ENCODE measurements around the gene KNDC1. TPM values are rescaled to one million over a fixed set of nuclear protein-coding genes. Genes with fewer than 3 reads are reported as not detected.
"Not testable (repeated sequence)": the region's sequence is repeated elsewhere in the genome, so short reads cannot be mapped to it uniquely, and the experiment has no call there.

KNDC1 gene
- total RNA-seq, 1 donor from 2014 or later, result 10.3 TPM

GRCh38 chr10:133263674-133264073 is 103.7 kb downstream of the KNDC1 start:
- no peaks in the 10 kb centered on the region for H3K36me3 ChIP-seq
- peaks cover 43% of the 10 kb centered on the region for H3K4me1 ChIP-seq
- no peak for DNase-seq
- H3K27me3 ChIP-seq (ENCODE audit: low read depth), result no peaks in the 10 kb centered on the region
- H3K27ac ChIP-seq, result no peak overlapping the region
- ATAC-seq, result no peak
- no peak overlapping the region for H3K4me3 ChIP-seq
- TF ChIP-seq CTCF (IDR thresholded peaks at IDR 0.05), result no peak
- intact Hi-C loops (cut with DNase I), result no loop called here
- H3K9me3 ChIP-seq, result no peaks in the 10 kb centered on the region

GRCh38 chr10:133264461-133264860 is 104.4 kb downstream of the KNDC1 start:
- ATAC-seq (no peak), DNase-seq (no peak)
- intact Hi-C loops (cut with DNase I), result no loop called here
- TF ChIP-seq CTCF (IDR thresholded peaks at IDR 0.05), result no peak
- H3K9me3 ChIP-seq, result no peaks in the 10 kb centered on the region
- no peaks in the 10 kb centered on the region for H3K27me3 ChIP-seq (ENCODE audit: low read depth)
- H3K4me3 ChIP-seq, result no peak overlapping the region
- H3K36me3 ChIP-seq, result peaks cover 8% of the 10 kb centered on the region
- H3K4me1 ChIP-seq, result peaks cover 36% of the 10 kb centered on the region
- no peak overlapping the region for H3K27ac ChIP-seq

GRCh38 chr10:133265052-133265451 is 105.0 kb downstream of the KNDC1 start:
- Histone ChIP-seq H3K4me1 (peaks cover 30% of the 10 kb centered on the region), H3K36me3 (peaks cover 13% of the 10 kb centered on the region)
- H3K9me3 ChIP-seq; H3K27ac ChIP-seq; DNase-seq; intact Hi-C loops (cut with DNase I); H3K4me3 ChIP-seq; H3K27me3 ChIP-seq (ENCODE audit: low read depth); ATAC-seq: not testable (repeated sequence)

DNA sequence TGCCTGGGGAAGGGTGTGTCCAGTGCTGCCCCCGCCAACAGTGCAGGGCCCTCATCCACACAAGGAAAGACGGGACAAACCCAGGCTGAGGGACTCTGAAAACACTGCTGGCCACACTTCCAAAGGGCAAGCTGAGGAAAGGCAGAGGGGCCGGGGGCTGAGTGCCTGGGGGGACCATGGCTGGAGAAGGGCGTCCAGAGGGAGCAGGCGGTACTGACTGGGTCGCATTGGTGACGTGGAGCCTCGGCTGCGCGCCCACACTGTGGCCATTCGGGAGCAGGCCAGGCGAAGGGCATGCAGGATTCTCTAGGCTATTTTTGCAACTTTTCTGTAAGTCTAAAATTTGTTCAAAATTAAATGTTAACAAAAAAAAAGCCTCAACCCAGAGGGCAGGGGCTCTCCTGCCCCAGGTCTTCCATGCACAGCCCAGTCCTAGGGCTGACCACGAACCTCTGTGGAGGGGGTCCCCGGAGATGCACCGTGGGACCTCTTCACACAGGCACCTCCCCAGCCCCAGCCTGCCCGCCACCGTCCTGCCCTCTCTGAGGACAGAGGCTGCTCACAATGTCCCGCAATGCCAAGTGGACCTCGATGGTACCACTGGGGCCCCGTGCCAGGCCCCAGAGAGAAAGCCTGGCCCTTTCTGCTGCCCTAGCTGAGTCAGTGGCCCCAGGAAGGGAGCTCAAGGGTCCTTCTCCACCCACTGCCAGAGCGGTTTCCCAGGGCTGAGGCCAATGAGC is 106.2 kb downstream of the KNDC1 start:
- Histone ChIP-seq H3K36me3 (peaks cover 21% of the 10 kb centered on the region), H3K4me3 (no peak overlapping the region), H3K27ac (no peak overlapping the region), H3K27me3 (ENCODE audit: low read depth) (no peaks in the 10 kb centered on the region), H3K9me3 (no peaks in the 10 kb centered on the region), H3K4me1 (peaks cover 20% of the 10 kb centered on the region)
- DNase-seq (no peak), ATAC-seq (no peak)
- no peak for TF ChIP-seq CTCF (IDR thresholded peaks at IDR 0.05)
- intact Hi-C loops (cut with DNase I), result no loop called here

DNA sequence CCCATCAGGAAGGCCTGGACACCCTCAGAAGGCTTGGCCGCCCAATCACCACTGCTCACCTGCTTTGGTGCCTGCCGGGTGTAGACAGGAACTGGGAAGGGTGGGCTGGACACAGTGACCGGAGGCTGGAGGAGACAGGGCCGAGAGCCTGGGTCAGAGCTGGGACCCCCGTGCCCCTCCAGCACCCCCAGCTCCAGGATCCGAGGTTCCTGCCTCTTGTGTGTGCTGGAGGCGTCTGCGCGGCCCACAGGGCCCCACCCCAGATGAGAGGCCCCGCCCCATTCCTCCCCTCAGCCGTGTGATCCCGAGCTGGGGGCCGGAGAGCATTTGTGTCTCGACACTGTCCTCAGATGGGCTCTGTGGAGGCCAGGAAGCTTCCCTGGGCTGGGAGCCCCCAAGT is 107.3 kb downstream of the KNDC1 start:
- Histone ChIP-seq H3K27ac (no peak overlapping the region), H3K27me3 (ENCODE audit: low read depth) (no peaks in the 10 kb centered on the region), H3K4me3 (no peak overlapping the region), H3K36me3 (peaks cover 21% of the 10 kb centered on the region), H3K9me3 (no peaks in the 10 kb centered on the region), H3K4me1 (peaks cover 15% of the 10 kb centered on the region)
- no peak for ATAC-seq
- TF ChIP-seq CTCF (IDR thresholded peaks at IDR 0.05), result no peak
- no peak for DNase-seq
- intact Hi-C loops (cut with DNase I), result no loop called here

DNA sequence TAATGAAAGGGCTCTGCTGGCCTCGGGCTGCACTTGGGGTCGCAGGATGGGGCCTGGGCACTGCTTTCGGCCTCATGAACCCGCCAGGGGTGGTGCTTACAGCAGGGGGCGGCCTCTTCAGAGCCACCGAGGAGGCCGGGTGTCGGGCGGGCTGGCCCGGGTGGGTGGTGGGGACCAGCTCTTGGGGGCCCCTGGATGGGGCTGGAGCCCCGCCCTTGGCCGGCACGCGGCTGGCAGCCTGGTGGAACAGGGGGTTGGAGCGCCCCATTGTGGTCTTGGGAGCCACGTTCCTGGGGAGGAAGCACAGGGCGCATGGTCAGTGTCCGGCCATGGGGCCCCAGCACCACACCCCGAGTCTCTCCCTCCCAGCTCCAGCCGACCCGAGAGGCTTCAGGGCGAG is 107.8 kb downstream of the KNDC1 start:
- H3K36me3 ChIP-seq, result peaks cover 21% of the 10 kb centered on the region
- intact Hi-C loops (cut with DNase I), result no loop called here
- H3K9me3 ChIP-seq, result no peaks in the 10 kb centered on the region
- no peaks in the 10 kb centered on the region for H3K27me3 ChIP-seq (ENCODE audit: low read depth)
- ATAC-seq, result no peak
- H3K4me1 ChIP-seq, result peaks cover 10% of the 10 kb centered on the region
- H3K27ac ChIP-seq, result no peak overlapping the region
- no peak for DNase-seq
- H3K4me3 ChIP-seq, result no peak overlapping the region
- TF ChIP-seq CTCF (IDR thresholded peaks at IDR 0.05), result no peak

Measured in lower lobe of right lung (tissue), 2 donors.